Posterior cingulate gyrus (tissue), 11 donors: Measurements from ENCODE around the gene TXNL4B.
"Not testable (repeated sequence)": the region's sequence is repeated elsewhere in the genome, so short reads cannot be mapped to it uniquely, and the experiment has no call there.

Source experiments
- DNase-seq, 10 donors: peaks; one replicate each; pipeline versions ENCODE4 v3.0.0 to v3.0.0-alpha.2; 2020 to 2021; ENCODE audit warnings: mixed read lengths in 3 of 10
- intact Hi-C: fragments of 100-400 bp; cut with DNase I; formaldehyde crosslinking; loops from one replicate; pipeline ENCODE4 v1.15.1; 2023

TXNL4B gene

DNA sequence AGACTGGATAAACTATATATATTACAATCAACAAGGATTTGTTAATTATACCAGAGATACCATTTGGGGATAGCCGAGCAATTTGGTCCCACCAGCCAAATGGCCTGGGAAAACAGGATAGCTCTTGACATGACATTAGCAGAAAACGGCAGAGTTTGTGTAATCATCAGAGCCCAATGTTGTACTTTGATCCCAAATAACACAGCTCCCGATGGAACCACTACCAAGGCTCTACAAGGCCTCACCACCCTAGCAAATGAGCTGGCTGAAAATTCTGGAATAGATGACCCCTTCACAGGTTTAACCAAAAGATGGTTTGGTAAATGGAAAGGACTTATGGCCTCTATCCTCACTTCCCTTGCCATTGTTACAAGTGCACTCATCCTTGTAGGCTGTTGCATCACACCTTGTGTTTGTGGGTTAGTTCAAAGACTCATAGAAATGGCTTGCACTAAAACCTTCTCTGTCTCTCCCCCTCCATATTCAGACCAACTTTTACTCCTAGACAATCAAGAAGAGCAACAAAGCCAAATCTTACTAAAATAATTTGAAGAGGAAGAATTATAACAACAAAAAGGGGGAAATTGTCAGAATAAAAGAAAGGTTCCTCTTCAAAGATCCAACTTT lies 9.5 kb downstream of the TXNL4B start:
- no peak for DNase-seq
- intact Hi-C loops, result no loop called here

DNA sequence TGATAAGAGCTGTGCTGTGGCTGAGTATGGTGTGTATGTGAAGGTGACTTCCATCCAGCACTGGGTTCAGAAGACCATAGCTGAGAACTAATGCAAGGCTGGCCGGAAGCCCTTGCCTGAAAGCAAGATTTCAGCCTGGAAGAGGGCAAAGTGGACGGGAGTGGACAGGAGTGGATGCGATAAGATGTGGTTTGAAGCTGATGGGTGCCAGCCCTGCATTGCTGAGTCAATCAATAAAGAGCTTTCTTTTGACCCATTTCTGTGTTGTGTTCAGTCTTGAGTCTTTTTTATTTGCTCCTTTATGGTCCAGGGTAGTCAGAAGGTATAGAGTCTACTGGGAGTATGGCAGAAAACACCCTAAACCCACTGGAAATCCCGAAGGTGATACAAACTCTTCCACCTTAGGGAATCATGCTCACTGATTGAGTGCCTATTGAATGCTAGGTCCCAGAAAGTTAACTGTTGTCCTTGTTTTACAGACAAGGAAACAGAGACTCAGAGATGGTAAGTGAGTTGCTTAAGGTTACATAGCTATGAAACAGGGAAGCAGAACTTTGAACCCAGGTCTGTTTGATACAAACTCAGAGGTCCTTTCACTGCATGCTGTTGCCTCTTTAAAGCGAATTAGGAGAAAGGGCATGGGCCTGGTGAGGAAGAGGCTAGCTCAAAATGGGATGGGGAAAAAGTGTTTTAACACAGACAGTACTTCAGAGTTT lies 16.3 kb downstream of the TXNL4B start:
- DNase-seq, intact Hi-C loops: not testable (repeated sequence)

DNA sequence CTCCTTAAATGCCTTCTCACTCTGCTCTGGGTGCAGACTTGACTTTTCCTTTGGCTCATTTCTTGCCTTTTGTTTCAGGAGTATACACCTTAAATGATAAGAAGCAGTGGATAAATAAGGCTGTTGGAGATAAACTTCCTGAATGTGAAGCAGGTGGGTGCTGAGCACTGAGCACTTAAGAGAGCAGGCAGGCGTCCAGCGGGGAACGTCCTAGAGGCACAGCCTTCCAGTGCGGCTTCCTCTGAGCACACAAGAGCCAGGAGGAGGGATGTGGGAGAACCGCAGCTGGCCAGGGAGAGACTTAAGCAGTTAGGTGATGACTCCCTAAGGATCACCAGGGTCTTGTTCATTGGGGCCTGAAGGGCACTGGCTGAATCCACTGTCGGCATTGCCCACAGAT lies 18.4 kb downstream of the TXNL4B start:
- intact Hi-C loops, DNase-seq: not testable (repeated sequence)

DNA sequence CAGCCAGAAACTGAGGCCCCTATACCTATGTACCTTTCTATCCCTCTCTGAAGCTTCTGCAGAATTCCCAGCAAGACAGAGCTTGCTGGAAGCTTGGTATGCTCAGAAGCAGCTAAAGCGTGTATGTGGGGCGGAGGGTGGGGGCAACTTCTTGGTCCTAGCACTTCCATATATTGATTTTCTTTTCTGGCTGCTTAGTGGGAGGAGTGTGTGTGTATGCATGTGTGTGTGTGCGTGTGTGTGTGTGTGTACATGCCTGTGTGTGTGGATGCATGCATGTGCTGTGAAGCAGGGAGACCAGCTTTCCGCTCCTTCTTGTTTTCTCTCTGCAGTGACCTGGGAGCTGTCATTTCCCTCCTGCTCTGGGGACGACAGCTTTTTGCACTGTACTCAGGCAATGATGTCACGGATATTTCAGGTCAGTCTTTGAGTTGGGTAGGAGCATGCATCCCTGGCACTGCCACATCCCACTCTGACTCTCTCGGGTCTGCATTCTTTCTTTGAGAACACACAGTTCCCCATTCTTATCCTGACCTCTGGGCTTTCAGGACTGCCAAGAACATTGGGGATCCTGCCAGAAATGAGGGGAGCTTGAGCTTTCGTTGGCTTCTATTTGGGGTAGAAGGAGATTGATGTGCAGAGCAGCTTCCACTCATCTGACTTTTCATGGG lies 19.7 kb downstream of the TXNL4B start:
- intact Hi-C loops, result no loop called here
- DNase-seq, result peak in 4 of 10 donors; percentile 3 to 30 (median 16)

DNA sequence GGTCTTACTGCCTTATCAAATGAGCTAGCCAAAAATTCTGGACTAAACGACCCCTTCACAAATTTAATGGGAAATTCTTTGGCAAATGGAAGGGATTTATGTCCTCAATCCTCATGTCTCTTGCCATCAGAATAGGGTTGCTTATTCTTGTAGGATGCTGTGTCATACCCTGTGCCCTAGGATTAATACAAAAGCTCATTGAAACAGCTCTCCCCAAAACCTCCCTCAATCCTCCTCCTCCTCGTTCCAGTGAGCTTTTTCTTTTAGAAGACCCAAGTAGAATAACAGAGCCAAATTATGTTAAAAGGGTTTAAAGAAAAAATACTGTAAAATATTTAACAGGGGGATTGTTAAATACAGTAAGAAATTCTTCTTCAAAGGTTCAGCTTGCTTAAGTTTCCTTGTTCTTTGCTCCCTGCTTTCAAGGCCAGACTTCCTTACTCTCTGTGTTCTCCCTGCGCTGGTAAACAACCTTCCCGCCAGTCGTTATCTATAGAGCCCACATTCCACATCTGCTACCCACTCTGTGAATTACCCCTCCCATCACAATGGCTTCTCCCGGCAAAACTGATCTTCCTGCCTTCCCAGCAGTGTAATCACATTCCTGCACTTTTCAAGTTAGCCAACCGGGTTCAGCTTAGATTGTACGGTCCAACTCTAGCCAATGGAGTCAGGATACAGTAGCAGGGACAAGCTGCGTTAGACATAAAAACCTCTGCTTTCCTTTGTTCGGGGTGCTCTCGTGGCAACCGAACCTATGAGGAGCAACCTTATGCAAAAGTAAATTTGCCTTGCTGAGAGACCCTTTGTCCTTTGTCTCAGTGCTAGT lies 20.7 kb downstream of the TXNL4B start:
- peak in 2 of 10 donors; percentile 12 to 18 for DNase-seq
- intact Hi-C loops, result no loop called here

DNA sequence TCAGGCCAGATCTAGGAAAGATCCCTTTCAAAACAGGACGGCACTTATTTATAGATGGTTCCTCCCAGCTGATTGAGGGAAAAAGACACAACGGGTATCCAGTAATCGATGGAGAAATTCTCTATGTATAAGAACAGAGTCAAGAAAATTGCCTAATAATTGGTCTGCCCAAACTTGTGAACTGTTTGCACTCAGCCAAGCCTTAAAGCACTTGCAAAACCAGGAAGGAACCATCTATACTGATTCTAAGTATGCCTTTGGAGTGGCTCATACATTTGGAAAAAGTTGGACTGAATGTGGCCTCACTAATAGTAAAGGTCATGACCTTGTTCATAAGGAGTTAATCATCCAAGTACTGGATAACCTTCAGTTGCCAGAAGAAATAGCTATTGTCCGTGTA lies 24.5 kb downstream of the TXNL4B start:
- no peak for DNase-seq
- intact Hi-C loops, result no loop called here

DNA sequence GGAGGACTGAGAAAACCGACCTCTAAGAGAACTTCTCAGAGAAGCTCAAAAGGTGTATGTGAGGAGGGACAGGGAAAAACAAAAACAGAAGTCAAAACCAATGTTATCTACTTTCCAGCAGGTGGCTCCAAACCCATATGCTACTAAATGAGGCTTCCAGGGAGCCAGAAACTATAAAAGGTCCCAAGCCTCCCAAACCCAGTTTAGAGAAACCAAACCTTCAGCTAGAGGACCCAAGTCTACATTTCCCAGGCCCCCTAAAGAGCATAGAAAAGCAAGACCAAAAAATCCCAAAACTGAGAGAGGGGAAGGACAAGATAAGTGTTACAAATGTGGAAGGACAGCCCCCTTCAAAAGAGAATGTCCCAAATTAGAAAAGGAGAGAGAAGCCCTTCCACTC lies 26.7 kb downstream of the TXNL4B start:
- no peak for DNase-seq
- intact Hi-C loops, result loop anchor here (1.0 kb wide), 1 partner anchor 33 kb away; no protein-coding TSS in a partner anchor

DNA sequence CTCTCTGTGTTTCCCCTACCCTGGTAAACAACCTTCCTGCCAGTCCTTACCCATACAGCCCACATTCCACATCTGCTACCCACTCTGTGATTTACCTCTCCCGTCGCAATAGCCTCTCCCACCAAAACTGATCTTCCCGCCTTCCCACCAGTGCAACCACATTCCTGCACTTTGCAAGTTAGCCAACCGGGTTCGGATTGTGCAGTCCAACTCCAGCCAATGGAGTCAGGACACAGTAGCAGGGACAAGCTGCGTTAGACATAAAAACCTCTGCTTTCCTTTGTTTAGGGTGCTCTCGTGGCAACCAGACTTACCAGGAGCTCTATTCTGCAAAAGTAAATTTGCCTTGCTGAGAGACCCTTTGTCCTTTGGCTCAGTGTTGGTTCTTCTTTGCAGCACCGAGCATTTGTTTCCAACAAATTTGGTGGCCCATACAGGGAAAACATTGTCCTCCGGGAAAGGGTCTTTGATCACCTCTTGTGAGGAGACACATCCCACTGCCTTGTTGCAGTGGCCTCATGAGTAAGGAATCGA lies 29.0 kb downstream of the TXNL4B start:
- intact Hi-C loops, result no loop called here
- no peak for DNase-seq

DNA sequence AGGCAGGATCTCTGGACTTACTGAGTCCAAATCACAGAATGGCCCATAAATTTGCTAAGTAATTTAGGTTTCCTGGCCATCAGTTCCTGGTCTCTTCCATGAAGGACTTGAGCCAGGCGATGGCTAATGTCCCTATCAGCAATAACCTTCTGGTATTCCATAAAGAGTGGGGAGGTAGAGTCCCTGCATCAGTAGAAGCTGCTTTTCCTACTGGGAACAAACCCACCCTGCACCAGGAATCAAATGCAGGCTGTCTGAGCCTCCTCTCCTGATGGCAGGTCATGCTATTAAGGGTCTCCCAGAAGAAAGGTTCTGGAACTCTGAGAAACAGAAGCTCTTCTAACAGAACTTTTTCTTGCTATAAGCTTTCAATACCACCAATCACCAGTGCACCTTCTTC lies 31.9 kb downstream of the TXNL4B start:
- DNase-seq, result no peak
- intact Hi-C loops, result no loop called here

DNA sequence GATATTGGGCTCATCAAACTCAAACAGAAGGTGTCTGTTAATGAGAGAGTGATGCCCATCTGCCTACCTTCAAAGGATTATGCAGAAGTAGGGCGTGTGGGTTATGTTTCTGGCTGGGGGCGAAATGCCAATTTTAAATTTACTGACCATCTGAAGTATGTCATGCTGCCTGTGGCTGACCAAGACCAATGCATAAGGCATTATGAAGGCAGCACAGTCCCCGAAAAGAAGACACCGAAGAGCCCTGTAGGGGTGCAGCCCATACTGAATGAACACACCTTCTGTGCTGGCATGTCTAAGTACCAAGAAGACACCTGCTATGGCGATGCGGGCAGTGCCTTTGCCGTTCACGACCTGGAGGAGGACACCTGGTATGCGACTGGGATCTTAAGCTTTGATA lies 33.0 kb downstream of the TXNL4B start:
- DNase-seq, result no peak
- intact Hi-C loops, result no loop called here

DNA sequence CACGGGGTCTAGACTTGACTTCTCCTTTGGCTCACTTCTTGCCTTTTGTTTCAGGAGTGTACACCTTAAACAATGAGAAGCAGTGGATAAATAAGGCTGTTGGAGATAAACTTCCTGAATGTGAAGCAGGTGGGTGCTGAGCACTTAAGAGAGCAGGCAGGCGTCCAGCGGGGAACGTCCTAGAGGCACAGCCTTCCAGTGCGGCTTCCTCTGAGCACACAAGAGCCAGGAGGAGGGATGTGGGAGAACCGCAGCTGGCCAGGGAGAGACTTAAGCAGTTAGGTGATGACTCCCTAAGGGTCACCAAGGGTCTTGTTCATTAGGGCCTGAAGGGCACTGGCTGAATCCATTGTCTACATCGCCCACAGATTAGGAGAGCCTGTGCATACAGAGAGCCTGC lies 34.4 kb downstream of the TXNL4B start:
- intact Hi-C loops, DNase-seq: not testable (repeated sequence)

DNA sequence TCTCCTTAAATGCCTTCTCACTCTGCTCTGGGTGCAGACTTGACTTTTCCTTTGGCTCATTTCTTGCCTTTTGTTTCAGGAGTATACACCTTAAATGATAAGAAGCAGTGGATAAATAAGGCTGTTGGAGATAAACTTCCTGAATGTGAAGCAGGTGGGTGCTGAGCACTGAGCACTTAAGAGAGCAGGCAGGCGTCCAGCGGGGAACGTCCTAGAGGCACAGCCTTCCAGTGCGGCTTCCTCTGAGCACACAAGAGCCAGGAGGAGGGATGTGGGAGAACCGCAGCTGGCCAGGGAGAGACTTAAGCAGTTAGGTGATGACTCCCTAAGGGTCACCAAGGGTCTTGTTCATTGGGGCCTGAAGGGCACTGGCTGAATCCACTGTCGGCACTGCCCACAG lies 36.1 kb downstream of the TXNL4B start:
- intact Hi-C loops, DNase-seq: not testable (repeated sequence)

DNA sequence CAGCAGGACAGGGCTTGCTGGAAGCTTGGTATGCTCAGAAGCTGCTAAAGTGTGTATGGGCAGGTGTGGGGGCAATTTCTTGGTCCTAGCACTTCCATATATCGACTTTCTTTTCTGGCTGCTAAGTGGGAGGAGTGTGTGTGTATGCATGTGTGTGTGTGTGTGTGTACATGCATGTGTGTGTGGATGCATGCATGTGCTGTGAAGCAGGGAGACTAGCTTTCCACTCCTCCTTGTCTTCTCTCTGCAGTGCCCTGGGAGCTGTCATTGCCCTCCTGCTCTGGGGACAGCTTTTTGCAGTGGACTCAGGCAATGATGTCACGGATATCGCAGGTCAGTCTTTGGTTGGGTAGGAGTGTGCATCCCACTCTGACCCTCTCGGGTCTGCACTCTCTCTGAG lies 37.5 kb downstream of the TXNL4B start:
- DNase-seq, result no peak
- intact Hi-C loops, result no loop called here

DNA sequence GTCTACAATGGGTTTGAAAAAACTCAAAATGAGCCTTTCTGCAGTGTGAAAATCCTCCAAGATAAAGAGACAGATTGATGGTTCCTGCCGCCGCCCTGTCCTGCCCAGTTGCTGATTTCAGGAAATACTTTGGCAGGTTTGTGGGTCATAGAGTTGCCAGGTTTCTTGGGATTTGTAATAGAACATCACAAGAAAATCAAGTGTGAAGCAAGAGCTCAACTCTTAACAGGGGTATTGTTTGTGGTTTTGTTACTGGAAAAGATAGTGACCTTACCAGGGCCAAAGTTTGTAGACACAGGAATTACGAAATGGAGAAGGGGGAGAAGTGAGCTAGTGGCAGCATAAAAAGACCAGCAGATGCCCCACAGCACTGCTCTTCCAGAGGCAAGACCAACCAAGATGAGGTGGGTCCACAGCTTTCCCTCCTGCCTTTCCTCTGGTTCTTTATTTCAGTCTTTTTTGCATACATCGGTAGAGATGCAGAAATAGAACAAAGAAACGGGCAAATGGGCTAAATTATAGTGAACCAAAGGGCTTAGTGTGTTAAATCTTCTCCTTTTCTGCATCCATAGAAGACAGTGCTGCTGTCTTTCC lies 39.1 kb downstream of the TXNL4B start, which contains the start of gene HP:
TSS of gene HP (plus strand) at position 252 of the 594 bp plus-strand sequence. CDS start at position 400, 148 bp downstream.
- DNase-seq, intact Hi-C loops: not testable (repeated sequence)

DNA sequence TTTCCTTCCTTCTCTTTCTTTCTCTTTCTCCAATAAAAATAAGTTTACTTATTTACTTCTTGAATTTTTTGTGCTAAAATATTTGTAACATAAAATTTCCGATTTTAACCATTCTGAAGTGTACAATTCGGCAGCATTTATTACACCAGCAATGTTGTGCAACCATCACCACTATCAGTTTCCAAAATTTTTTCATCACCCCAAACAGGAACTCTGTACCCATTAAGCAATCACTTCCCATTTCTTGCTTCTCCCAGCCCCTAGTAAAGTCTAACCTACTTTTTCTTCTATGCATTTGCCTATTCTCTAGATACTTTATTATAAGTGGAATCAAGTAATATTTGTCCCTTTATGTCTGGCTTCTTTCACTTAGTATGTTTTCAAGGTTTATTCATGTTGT lies 41.6 kb downstream of the TXNL4B start:
- DNase-seq, result no peak
- intact Hi-C loops, result no loop called here

DNA sequence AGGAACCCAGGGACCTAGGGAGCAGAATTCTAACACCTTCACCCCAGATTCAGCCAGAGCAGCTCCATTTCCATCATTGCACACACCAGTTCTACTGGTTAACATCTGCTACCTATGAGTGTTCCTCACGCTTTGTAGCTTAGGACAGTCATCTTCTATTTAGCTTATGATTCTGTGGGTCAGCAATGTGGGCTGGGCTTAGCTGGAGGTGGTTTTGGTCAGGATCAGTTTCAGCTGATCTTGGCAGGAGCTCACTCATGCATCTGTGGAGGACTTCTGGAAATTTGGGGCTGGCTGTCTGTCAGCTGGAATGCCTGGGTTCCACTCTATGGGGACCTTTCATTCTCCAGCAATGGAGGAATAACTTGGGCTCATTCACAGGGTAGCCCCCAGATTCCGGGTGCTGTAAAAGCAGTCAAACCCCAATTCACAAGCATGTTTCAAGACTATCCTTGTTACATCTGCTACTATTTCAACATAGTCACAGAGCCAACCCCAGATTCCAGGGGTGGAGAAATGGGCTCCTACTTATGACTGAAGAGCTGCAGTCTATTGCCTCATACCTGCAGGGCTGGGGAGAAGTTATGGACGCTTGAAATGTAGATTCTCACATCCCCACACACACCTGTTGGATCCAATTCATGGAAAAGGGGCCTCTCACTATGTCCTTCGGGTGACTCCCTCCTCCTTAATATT lies 42.5 kb downstream of the TXNL4B start:
- intact Hi-C loops, result no loop called here

DNA sequence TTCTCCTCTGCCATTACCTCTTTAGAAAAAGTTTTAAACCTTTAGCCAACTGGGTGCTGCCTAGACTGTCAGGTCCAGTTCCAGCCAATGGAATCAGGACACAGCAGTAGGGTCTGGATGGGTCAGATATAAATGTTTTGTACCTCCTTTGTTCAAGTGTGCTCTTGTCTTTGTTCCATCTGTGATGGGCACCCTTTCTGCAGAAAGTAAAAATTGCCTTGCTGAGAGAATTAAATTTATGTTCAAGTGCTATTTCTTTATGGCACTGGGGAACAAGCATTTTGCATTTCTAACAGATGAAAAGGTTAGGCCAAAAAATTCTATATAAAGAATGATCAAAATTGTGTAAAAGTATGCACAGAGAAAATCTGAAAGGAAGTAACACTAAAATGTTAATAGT lies 44.3 kb downstream of the TXNL4B start:
- intact Hi-C loops, result no loop called here
- DNase-seq, result no peak

More for the DNA sequence above, 42.5 kb downstream of the TXNL4B start:
- DNase-seq, result peak in 1 of 10 donors; percentile 17

DNA sequence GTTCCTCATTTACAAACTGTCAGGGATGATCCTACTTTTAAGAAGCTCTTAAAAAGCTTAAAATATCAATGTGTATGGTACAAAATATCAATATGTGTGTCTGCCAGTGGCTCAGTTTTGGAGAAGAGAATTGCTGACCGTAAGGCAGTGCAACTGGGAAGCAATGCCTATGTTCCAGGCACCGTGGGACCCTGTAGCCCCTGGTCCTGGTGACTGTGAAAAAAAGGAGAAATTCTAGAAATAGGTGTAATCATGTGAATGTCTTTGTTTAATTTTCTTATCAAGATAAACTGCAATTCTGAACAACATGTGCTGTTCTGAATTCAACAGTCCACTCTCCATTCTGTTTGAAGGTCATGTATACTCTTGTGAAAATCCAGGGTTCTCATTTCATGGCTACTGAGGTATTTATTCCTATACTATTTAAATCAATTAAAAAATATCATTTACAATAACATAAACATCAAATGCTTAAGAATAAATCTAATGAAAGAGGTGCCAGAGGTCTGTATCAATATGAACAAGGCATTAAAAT lies 48.5 kb downstream of the TXNL4B start:
- DNase-seq, result peak in 1 of 10 donors; percentile 24
- intact Hi-C loops, result no loop called here

DNA sequence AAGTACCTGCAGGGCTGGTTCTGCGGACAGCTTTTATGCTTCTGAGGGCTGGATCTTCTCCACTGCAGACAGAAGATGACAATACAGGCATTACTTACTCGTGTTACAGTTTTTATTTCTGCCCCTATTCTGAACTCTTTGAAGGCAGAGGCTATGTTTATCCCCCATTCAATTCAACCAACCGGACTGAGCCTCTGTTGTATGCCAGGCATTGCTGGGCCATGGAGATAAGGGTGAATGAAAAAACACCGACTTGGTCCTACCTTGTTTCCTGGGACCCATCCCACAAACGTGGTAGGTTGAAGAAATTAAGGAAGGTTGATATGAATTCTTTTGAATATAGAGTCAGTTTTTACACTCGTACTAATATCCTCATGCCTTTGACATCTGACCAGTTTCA lies 49.1 kb downstream of the TXNL4B start:
- no peak for DNase-seq
- intact Hi-C loops, result no loop called here
